Measurements from ENCODE around the gene PKP4. TPM values are rescaled to one million over a fixed set of nuclear protein-coding genes. Genes with fewer than 3 reads are reported as not detected.
A peak's percentile ranks its signal among the peaks of the same experiment; 100 is the strongest.

Gene PKP4
- total and polyA plus RNA-seq, 12 donors, result 17.9 to 59.0 (median 45.2) TPM

GRCh38 chr2:158664987-158665386 is 208.2 kb downstream of the PKP4 start:
- Histone ChIP-seq H3K4me3 (no peak overlapping the region), H3K36me3 (peaks cover 0 to 76% (median 10%) of the 10 kb centered on the region in 9 donors), H3K4me1 (peaks cover 3 to 66% (median 36%) of the 10 kb centered on the region in 9 donors), H3K9me3 (no peaks in the 10 kb centered on the region), H3K27me3 (no peaks in the 10 kb centered on the region), H3K27ac (peak overlapping the region in 2 of 10 donors; percentile 50 to 77)
- TF ChIP-seq, protein P1, sequence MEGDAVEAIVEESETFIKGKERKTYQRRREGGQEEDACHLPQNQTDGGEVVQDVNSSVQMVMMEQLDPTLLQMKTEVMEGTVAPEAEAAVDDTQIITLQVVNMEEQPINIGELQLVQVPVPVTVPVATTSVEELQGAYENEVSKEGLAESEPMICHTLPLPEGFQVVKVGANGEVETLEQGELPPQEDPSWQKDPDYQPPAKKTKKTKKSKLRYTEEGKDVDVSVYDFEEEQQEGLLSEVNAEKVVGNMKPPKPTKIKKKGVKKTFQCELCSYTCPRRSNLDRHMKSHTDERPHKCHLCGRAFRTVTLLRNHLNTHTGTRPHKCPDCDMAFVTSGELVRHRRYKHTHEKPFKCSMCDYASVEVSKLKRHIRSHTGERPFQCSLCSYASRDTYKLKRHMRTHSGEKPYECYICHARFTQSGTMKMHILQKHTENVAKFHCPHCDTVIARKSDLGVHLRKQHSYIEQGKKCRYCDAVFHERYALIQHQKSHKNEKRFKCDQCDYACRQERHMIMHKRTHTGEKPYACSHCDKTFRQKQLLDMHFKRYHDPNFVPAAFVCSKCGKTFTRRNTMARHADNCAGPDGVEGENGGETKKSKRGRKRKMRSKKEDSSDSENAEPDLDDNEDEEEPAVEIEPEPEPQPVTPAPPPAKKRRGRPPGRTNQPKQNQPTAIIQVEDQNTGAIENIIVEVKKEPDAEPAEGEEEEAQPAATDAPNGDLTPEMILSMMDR (IDR thresholded peaks at IDR 0.05), result no peak
- ATAC-seq, result peak in 1 of 8 donors; percentile 40
- intact Hi-C loops (cut with DNase I), result loop anchor here in 6 of 10 donors (5.0 to 10.0 kb wide), 7 partner anchors 52 to 630 kb away; partner anchors contain the start of genes CCDC148 (in 2 of the 6) and PKP4 (in 2 of the 6)
- WGBS, 2 donors, result 19 to 28% methylated on average over 3 of the region's 3 CpGs
- no peak for DNase-seq

DNA sequence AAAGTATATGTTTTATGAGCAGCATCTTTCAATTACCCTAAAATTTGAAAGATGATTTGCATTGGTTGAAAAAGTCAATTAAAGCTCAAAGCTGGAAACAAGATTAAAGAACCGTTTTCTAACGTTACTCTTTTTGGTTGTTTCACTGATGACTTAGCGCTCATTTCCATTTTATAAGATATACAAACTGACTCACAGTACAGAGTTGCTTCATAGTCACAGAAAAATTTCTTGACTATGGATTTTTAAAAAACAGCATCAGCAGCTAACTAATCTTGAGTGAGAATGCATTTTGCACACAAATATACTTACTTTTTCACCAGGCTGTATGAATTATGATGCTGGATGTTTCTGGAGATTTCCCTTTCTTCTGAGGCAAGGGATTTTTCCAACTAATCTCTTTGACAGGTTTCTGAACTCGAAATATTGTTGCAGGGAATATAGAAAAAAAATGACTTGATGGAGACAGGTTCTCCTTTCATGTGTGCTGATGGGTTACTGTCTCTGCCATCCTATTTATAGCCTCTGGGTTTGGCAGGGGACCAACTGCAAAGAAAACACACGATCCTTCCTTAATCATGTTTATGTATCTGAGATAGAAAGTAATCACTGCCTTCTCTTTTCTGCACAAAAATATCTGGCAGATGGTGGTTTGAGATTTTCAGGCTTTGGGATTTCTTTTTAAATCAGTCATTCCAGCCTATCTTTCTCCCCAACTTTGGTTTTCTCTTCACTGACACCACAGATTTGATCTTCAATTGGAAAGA is 209.0 kb downstream of the PKP4 start:
- DNase-seq, result no peak
- peaks cover 3 to 66% (median 36%) of the 10 kb centered on the region in 9 donors for H3K4me1 ChIP-seq
- TF ChIP-seq, protein P1 (IDR thresholded peaks at IDR 0.05), result no peak
- WGBS, 2 donors, result 50 to 57% methylated on average over 5 of the region's 5 CpGs
- peaks cover 0 to 76% (median 10%) of the 10 kb centered on the region in 9 donors for H3K36me3 ChIP-seq
- no peak for ATAC-seq
- no peaks in the 10 kb centered on the region for H3K9me3 ChIP-seq
- intact Hi-C loops (cut with DNase I), result loop anchor here in 6 of 10 donors (5.0 to 10.0 kb wide), 7 partner anchors 52 to 631 kb away; partner anchors contain the start of genes CCDC148 (in 2 of the 6) and PKP4 (in 2 of the 6)
- H3K27me3 ChIP-seq, result no peaks in the 10 kb centered on the region
- H3K27ac ChIP-seq, result peak overlapping the region in 3 of 10 donors; percentile 4 to 77 (median 67)
- no peak overlapping the region for H3K4me3 ChIP-seq

DNA sequence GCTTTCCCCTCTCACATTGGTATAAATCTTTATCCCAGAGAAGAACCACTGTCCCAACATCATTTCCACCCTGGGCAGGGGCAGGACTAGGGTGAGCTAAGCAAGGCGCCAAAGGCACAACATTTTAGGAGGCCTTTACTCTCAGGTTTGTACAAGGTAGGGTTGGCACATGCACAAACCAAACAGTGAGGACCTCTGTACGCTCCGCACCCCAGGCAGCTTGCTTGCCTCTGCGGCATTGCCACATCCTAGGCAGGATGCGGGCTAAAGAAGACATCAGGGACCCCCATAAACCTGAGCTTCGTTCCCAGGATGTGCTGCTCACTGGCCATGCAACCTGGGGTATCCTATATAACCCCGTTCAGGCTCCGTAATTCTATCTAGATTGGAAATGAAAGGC is 210.2 kb downstream of the PKP4 start:
- H3K9me3 ChIP-seq, result no peaks in the 10 kb centered on the region
- peak overlapping the region in 8 of 10 donors; percentile 28 to 77 (median 59) for H3K27ac ChIP-seq
- no peaks in the 10 kb centered on the region for H3K27me3 ChIP-seq
- ATAC-seq (peak in 3 of 8 donors; percentile 3 to 18 (median 14)), DNase-seq (no peak)
- H3K36me3 ChIP-seq, result peaks cover 0 to 75% (median 9%) of the 10 kb centered on the region in 9 donors
- peaks cover 3 to 66% (median 36%) of the 10 kb centered on the region in 9 donors for H3K4me1 ChIP-seq
- TF ChIP-seq, protein P1 (IDR thresholded peaks at IDR 0.05), result no peak
- H3K4me3 ChIP-seq, result no peak overlapping the region
- 76 to 85% methylated on average over 8 of the region's 8 CpGs for WGBS, 2 donors
- intact Hi-C loops (cut with DNase I), result loop anchor here in 6 of 10 donors (5.0 to 10.0 kb wide), 7 partner anchors 50 to 632 kb away; partner anchors contain the start of genes CCDC148 (in 2 of the 6) and PKP4 (in 2 of the 6)

- Histone ChIP-seq H3K27ac (peak overlapping the region in 7 of 10 donors; percentile 28 to 77 (median 62)), H3K27me3 (no peaks in the 10 kb centered on the region), H3K4me3 (no peak overlapping the region), H3K4me1 (peaks cover 3 to 66% (median 36%) of the 10 kb centered on the region in 9 donors), H3K9me3 (no peaks in the 10 kb centered on the region), H3K36me3 (peaks cover 0 to 72% (median 5%) of the 10 kb centered on the region in 9 donors)
- DNase-seq (no peak), ATAC-seq (peak; percentile 42 to 79 (median 64))
- TF ChIP-seq, protein P1 (IDR thresholded peaks at IDR 0.05), result no peak
- intact Hi-C loops (cut with DNase I), result loop anchor here in 6 of 10 donors (5.0 to 10.0 kb wide), 7 partner anchors 50 to 633 kb away; partner anchors contain the start of genes CCDC148 (in 2 of the 6) and PKP4 (in 2 of the 6)
- WGBS, 2 donors, result 43% methylated on average over 4 of the region's 4 CpGs
Observed at GRCh38 chr2:158667586-158667985, 210.8 kb downstream of the PKP4 start.

Measured in heart right ventricle (tissue), 16 donors.